Endodermal cell (in vitro differentiated cells): ENCODE data around the gene JAKMIP1. TPM values are rescaled to one million over a fixed set of nuclear protein-coding genes. Genes with fewer than 3 reads are reported as not detected.

Experiments used
- DNase-seq: peaks from one replicate; pipeline ENCODE4 v3.0.0-alpha.2; 2017
- H3K27ac ChIP-seq: 2 replicates; pipeline ENCODE4 v1.5.1; 2013; ENCODE audit warnings: mild to moderate bottlenecking, low read depth, low read length, moderate library complexity
- H3K27me3 ChIP-seq: 2 replicates; pipeline ENCODE4 v1.6.1; 2013; ENCODE audit warnings: mild to moderate bottlenecking, low read length, moderate library complexity; ENCODE audit not compliant: insufficient read depth, control insufficient read depth, poor library complexity, severe bottlenecking
- H3K36me3 ChIP-seq: 2 replicates; pipeline ENCODE4 v1.7.0; 2013; ENCODE audit warnings: mild to moderate bottlenecking, low read length, moderate library complexity; ENCODE audit not compliant: control insufficient read depth, insufficient read depth
- H3K4me1 ChIP-seq: one replicate; pipeline ENCODE4 v1.7.0; 2013; ENCODE audit warnings: low read length; ENCODE audit not compliant: control insufficient read depth, insufficient read depth
- H3K4me3 ChIP-seq: 2 replicates; pipeline ENCODE4 v1.5.1; 2013; ENCODE audit warnings: mild to moderate bottlenecking, low read length, moderate library complexity
- H3K9ac ChIP-seq: 2 replicates; pipeline ENCODE4 v1.6.1; 2013; ENCODE audit warnings: mild to moderate bottlenecking, low read length, moderate library complexity; ENCODE audit not compliant: poor library complexity, severe bottlenecking; ENCODE audit errors: extremely low read depth
- H3K9me3 ChIP-seq: 2 replicates; pipeline ENCODE4 v1.6.1; 2013; ENCODE audit warnings: mild to moderate bottlenecking, low read length, moderate library complexity; ENCODE audit not compliant: control insufficient read depth
- H3K27ac Mint-ChIP-seq: 2 replicates; pipeline ENCODE4 v1.8.0; 2020; ENCODE audit warnings: mixed read lengths
- H3K27me3 Mint-ChIP-seq: 2 replicates; pipeline ENCODE4 v1.8.0; 2021; ENCODE audit warnings: mild to moderate bottlenecking, mixed read lengths; ENCODE audit not compliant: insufficient read depth
- H3K36me3 Mint-ChIP-seq: 2 replicates; pipeline ENCODE4 v1.8.0; 2020; ENCODE audit warnings: low read depth, mixed read lengths
- H3K4me1 Mint-ChIP-seq: 2 replicates; pipeline ENCODE4 v1.8.0; 2020; ENCODE audit warnings: mixed read lengths
- H3K4me3 Mint-ChIP-seq: 2 replicates; pipeline ENCODE4 v1.8.0; 2020; ENCODE audit warnings: mild to moderate bottlenecking, moderate library complexity, mixed read lengths
- H3K9me3 Mint-ChIP-seq: 2 replicates; pipeline ENCODE4 v1.8.0; 2020; ENCODE audit warnings: mild to moderate bottlenecking, mixed read lengths
- CTCF ChIP-seq: fragments of 200-600 bp; sonication (generic); conservative IDR thresholded peaks from 2 replicates; pipeline ENCODE4 v1.5.0; 2021; ENCODE audit warnings: antibody characterized with exemption, mild to moderate bottlenecking
- WGBS, 2 experiments: methylation state at CpG; one replicate each; pipeline versions ENCODE4 v1.1.5 to v1.1.7; 2013; ENCODE audit warnings: missing lambda C conversion rate in 2 of 2, mixed read lengths in 1 of 2; ENCODE audit not compliant: insufficient coverage in 1 of 2, insufficient read length in 1 of 2; 5-methylcytosine and 5-hydroxymethylcytosine counted together
- total RNA-seq, 2 donors: library from RNA; stranded (reverse); fragmentation: NEBNext Ultra II Directional in 1 of 2; extraction: Animal tissue kit (Norgen Biotek cat#: 25700) in 1 of 2; gene quantifications; 2 replicates in 1 of 2; 3 replicates in 1 of 2; pipeline ENCODE4 v1.2.1, GENCODE V29; 2021

The JAKMIP1 gene
- total RNA-seq, 2 donors from 2014 or later, result 10.4 to 11.2 TPM

- peaks cover 47% of the 10 kb centered on the region for H3K9me3 ChIP-seq
- H3K4me3 ChIP-seq, result peak overlapping the region; percentile 41
- H3K9me3 Mint-ChIP-seq, result peaks cover 38% of the 10 kb centered on the region
- no peak overlapping the region for H3K27ac Mint-ChIP-seq
- peaks cover 61% of the 10 kb centered on the region for H3K36me3 ChIP-seq
- H3K27me3 Mint-ChIP-seq, result no peaks in the 10 kb centered on the region
- no peak for TF ChIP-seq CTCF
- H3K27me3 ChIP-seq, result no peaks in the 10 kb centered on the region
- 95 to 99% methylated on average over 11 to 12 of the region's 12 CpGs for WGBS, 2 experiments
- no peak overlapping the region for H3K4me3 Mint-ChIP-seq
- no peak for DNase-seq
- no peak overlapping the region for H3K9ac ChIP-seq
- H3K4me1 ChIP-seq, result no peaks in the 10 kb centered on the region
- no peaks in the 10 kb centered on the region for H3K4me1 Mint-ChIP-seq
- H3K36me3 Mint-ChIP-seq, result peaks cover 59% of the 10 kb centered on the region
- H3K27ac ChIP-seq, result no peak overlapping the region
These were observed 141.6 kb downstream of the JAKMIP1 start for GRCh38 chr4:6058531-6059374.

GRCh38 chr4:6056976-6057766 is 143.2 kb downstream of the JAKMIP1 start:
- Mint-ChIP-seq H3K4me1 (no peaks in the 10 kb centered on the region), H3K27me3 (no peaks in the 10 kb centered on the region), H3K36me3 (peaks cover 51% of the 10 kb centered on the region), H3K9me3 (peaks cover 38% of the 10 kb centered on the region), H3K4me3 (no peak overlapping the region), H3K27ac (no peak overlapping the region)
- Histone ChIP-seq H3K9ac (no peak overlapping the region), H3K36me3 (peaks cover 65% of the 10 kb centered on the region), H3K4me1 (no peaks in the 10 kb centered on the region), H3K9me3 (peaks cover 47% of the 10 kb centered on the region), H3K27ac (no peak overlapping the region), H3K4me3 (no peak overlapping the region), H3K27me3 (no peaks in the 10 kb centered on the region)
- TF ChIP-seq CTCF, result no peak
- DNase-seq, result no peak
- WGBS, 2 experiments, result 94 to 96% methylated on average over 12 to 15 of the region's 15 CpGs

- Histone ChIP-seq H3K27me3 (no peaks in the 10 kb centered on the region), H3K4me1 (no peaks in the 10 kb centered on the region), H3K9ac (no peak overlapping the region), H3K9me3 (peaks cover 39% of the 10 kb centered on the region), H3K36me3 (peaks cover 48% of the 10 kb centered on the region), H3K27ac (no peak overlapping the region), H3K4me3 (no peak overlapping the region)
- no peak overlapping the region for H3K4me3 Mint-ChIP-seq
- H3K27me3 Mint-ChIP-seq, result no peaks in the 10 kb centered on the region
- H3K4me1 Mint-ChIP-seq, result no peaks in the 10 kb centered on the region
- DNase-seq, result no peak
- H3K36me3 Mint-ChIP-seq, result peaks cover 37% of the 10 kb centered on the region
- H3K27ac Mint-ChIP-seq, result no peak overlapping the region
- peaks cover 29% of the 10 kb centered on the region for H3K9me3 Mint-ChIP-seq
- 91 to 100% methylated on average over 3 to 4 of the region's 4 CpGs for WGBS, 2 experiments
- no peak for TF ChIP-seq CTCF
These were observed 144.9 kb downstream of the JAKMIP1 start for GRCh38 chr4:6055436-6055835.
